Activated CD8-positive, alpha-beta T cell treated with anti-CD3 and anti-CD28 coated beads, Interleukin-2, amount 10 ng/mL, durations not matched to agents 7 days and 5 days (primary cell): ENCODE results near the gene SLC39A9. TPM values are rescaled to one million over a fixed set of nuclear protein-coding genes. Genes with fewer than 3 reads are reported as not detected.
"Not testable (repeated sequence)": the region's sequence is repeated elsewhere in the genome, so short reads cannot be mapped to it uniquely, and the experiment has no call there.

ENCODE experiments used
- ATAC-seq: fragments of 150-1000 bp; cut with Tn5 transposase; one replicate; pipeline ENCODE4 v1.10.0; 2021; ENCODE audit warnings: moderate library complexity
- CTCF ChIA-PET: fragments of 350-600 bp; sonication (Branson Sonifier 250); formaldehyde crosslinking; loops from one replicate; lab custom pipeline; 2021; ENCODE audit warnings: antibody characterized with exemption; lab: Charles Lee
- POLR2A ChIA-PET: fragments of 350-600 bp; sonication (Branson Sonifier 250); formaldehyde crosslinking; loops from one replicate; lab custom pipeline; 2021; ENCODE audit warnings: antibody characterized with exemption; lab: Charles Lee
- DNase-seq: peaks from one replicate; pipeline ENCODE4 v3.0.0-alpha.2; 2020
- H3K27ac Mint-ChIP-seq: one replicate; pipeline ENCODE4 v1.8.0; 2021; ENCODE audit warnings: mild to moderate bottlenecking, mixed read lengths
- H3K27me3 Mint-ChIP-seq: one replicate; pipeline ENCODE4 v1.8.0; 2021; ENCODE audit warnings: low read depth, mixed read lengths
- H3K36me3 Mint-ChIP-seq: one replicate; pipeline ENCODE4 v1.8.0; 2021; ENCODE audit warnings: low read depth, mixed read lengths
- H3K4me1 Mint-ChIP-seq: one replicate; pipeline ENCODE4 v1.8.0; 2021; ENCODE audit warnings: low read depth, mixed read lengths
- H3K4me3 Mint-ChIP-seq: one replicate; pipeline ENCODE4 v1.8.0; 2021; ENCODE audit warnings: mild to moderate bottlenecking, mixed read lengths
- H3K9me3 Mint-ChIP-seq: one replicate; pipeline ENCODE4 v1.8.0; 2022; ENCODE audit warnings: mixed read lengths; ENCODE audit not compliant: insufficient read depth
- total RNA-seq, 2 experiments: library from RNA; stranded (reverse); gene quantifications; one replicate each; pipeline ENCODE4 v1.2.3, GENCODE V29; 2021

SLC39A9 gene
- total RNA-seq, 2 experiments from 2014 or later, result 44.5 to 46.2 TPM

DNA sequence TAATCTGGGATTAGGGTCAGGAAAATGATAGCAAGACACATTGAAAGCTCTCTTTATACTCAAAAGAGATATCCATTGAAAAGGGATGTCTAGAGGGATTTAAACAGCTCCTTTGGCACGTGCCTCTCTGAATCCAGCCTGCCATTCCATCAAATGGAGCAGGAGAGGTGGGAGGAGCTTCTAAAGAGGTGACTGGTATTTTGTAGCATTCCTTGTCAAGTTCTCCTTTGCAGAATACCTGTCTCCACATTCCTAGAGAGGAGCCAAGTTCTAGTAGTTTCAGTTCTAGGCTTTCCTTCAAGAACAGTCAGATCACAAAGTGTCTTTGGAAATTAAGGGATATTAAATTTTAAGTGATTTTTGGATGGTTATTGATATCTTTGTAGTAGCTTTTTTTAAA lies 60.6 kb downstream of the SLC39A9 start:
- ChIA-PET CTCF (interaction anchor here (0.8 to 3.1 kb wide), 18 partner anchors 9 to 352 kb away, joined by 3 to 65 read pairs (median 4); no protein-coding TSS in a partner anchor), POLR2A (no interaction called here)
- Mint-ChIP-seq H3K36me3 (peaks cover 19% of the 10 kb centered on the region), H3K4me3 (no peak overlapping the region), H3K27ac (no peak overlapping the region), H3K4me1 (no peaks in the 10 kb centered on the region), H3K27me3 (no peaks in the 10 kb centered on the region), H3K9me3 (no peaks in the 10 kb centered on the region)
- DNase-seq, result no peak
- no peak for ATAC-seq

DNA sequence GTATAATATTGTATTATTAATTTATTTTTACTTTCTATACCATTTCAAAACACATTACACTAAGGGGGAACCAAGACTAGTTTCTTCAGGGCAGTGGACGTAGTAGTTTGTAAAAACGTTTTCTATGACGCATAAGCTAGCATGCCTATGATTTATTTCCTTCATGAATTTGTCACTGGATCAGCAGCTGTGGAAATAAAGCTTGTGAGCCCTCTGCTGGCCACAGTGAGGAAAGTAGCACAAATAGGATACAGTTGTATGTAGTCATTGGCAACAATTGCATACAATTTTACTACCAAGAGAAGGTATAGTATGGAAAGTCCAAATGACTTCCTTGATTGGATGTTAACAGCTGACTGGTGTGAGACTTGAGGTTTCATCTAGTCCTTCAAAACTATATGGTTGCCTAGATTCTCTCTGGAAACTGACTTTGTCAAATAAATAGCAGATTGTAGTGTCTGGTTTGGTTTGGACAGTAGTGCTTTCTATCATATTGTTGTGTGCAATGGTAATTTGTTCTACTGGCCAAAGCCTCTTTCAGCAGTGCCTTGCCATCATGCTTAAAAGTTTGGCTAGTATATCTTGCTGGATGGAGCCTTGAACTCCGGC lies 61.7 kb downstream of the SLC39A9 start:
- H3K4me1 Mint-ChIP-seq, result no peaks in the 10 kb centered on the region
- H3K27ac Mint-ChIP-seq, result no peak overlapping the region
- peak; percentile 85 for ATAC-seq
- no peaks in the 10 kb centered on the region for H3K27me3 Mint-ChIP-seq
- peak; percentile 71 for DNase-seq
- CTCF ChIA-PET, result interaction anchor here (0.7 to 3.1 kb wide), 25 partner anchors 10 to 353 kb away, joined by 3 to 65 read pairs (median 4); no protein-coding TSS in a partner anchor
- H3K4me3 Mint-ChIP-seq, result no peak overlapping the region
- no peaks in the 10 kb centered on the region for H3K9me3 Mint-ChIP-seq
- POLR2A ChIA-PET, result no interaction called here
- H3K36me3 Mint-ChIP-seq, result peaks cover 19% of the 10 kb centered on the region

DNA sequence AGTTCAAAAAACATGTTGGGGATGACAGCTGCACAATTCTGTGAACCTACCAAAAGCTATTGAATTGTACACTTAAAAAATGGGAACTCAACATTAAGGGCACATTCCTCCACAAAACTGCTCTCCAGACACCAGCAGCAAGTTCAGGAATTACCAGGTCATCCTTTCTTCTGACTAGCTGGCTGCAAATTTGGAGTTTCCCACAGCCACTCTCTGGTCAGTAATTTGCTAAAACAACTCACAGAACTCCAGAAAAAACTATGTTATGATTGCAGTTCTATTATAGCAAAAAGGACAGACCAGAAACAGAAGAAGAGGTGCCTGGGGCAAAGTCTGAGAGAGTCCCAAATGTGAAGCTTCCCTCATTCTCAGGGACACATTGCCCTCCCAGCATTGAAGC lies 65.9 kb downstream of the SLC39A9 start:
- ChIA-PET POLR2A (interaction anchor here (0.7 kb wide), 1 partner anchor 231 kb away, joined by 3 read pairs; no protein-coding TSS in a partner anchor), CTCF (interaction anchor here (1.2 to 3.6 kb wide), 3 partner anchors 11 to 222 kb away, joined by 3 to 23 read pairs (median 4); no protein-coding TSS in a partner anchor)
- ATAC-seq, result no peak
- Mint-ChIP-seq H3K36me3 (no peaks in the 10 kb centered on the region), H3K27me3 (no peaks in the 10 kb centered on the region), H3K4me3 (no peak overlapping the region), H3K27ac (no peak overlapping the region), H3K4me1 (no peaks in the 10 kb centered on the region), H3K9me3 (no peaks in the 10 kb centered on the region)
- no peak for DNase-seq

DNA sequence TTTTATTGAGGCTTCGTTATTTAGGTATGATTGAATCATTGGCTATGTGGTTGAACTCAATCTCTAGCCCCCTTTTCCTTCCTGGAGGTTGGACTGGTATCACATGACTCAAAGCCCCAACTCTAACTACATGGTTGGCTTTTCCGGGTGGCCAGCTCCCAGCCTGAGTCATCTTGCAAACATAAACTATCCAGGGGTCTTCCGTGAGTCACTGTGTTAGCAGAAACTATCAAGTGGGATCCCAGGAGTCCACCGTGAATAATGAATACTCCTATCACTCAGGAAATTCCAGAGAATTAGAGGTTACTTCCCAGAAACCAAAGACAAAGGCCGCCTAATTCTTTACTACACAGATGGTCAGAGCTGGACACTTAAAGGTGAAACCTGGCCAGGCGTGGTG lies 66.3 kb downstream of the SLC39A9 start:
- Mint-ChIP-seq H3K36me3 (no peaks in the 10 kb centered on the region), H3K27ac (no peak overlapping the region), H3K9me3 (no peaks in the 10 kb centered on the region), H3K27me3 (no peaks in the 10 kb centered on the region), H3K4me3 (no peak overlapping the region), H3K4me1 (no peaks in the 10 kb centered on the region)
- DNase-seq, result no peak
- ATAC-seq, result no peak
- CTCF ChIA-PET, result interaction anchor here (1.2 to 3.6 kb wide), 4 partner anchors 10 to 223 kb away, joined by 3 to 23 read pairs (median 4); no protein-coding TSS in a partner anchor
- POLR2A ChIA-PET, result interaction anchor here (0.7 kb wide), 1 partner anchor 231 kb away, joined by 3 read pairs; no protein-coding TSS in a partner anchor

DNA sequence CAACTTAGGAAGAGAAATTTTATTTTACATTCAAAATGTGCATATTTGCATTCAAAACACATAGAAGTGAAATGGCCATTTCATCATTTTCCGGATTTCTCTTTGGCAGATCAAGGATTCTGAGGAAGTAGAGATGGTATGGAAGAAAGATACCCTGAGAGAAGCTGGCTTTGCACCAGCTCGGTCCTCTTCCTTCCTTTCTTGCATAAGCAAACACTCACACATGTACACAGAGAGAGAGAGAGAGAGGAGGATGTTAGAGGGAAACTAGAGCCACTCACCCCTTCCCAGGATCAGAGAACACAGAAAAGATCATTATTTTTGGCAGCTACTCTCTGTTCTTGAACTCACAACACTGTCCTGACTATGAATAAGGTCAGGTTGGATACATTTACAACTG lies 70.5 kb downstream of the SLC39A9 start:
- no peak overlapping the region for H3K4me3 Mint-ChIP-seq
- ChIA-PET POLR2A (no interaction called here), CTCF (interaction anchor here (0.7 kb wide), 1 partner anchor 13 kb away, joined by 3 read pairs; no protein-coding TSS in a partner anchor)
- peaks cover 3% of the 10 kb centered on the region for H3K4me1 Mint-ChIP-seq
- H3K27me3 Mint-ChIP-seq, result no peaks in the 10 kb centered on the region
- H3K9me3 Mint-ChIP-seq, result no peaks in the 10 kb centered on the region
- ATAC-seq (no peak), DNase-seq (no peak)
- no peaks in the 10 kb centered on the region for H3K36me3 Mint-ChIP-seq
- H3K27ac Mint-ChIP-seq, result no peak overlapping the region

DNA sequence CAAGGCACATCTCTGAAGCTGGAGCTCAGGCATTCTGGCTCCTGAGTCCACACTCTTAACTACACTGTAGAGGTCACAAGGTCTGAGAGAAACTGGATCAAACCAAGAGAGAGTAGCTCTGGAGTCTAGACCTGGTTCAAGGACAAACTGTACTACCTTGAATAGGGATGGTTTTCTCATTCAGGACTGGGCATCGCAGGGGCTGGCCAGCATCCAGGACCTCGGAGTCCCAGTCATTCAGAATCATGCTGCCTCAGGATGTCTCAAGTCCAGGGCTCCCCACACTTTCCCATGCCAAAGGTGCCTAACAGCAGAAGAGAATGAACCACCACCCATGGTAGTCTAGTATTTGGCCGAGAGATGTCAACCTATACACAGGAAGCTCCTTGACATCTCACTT lies 72.9 kb downstream of the SLC39A9 start:
- Mint-ChIP-seq H3K27ac (no peak overlapping the region), H3K27me3 (no peaks in the 10 kb centered on the region), H3K36me3 (no peaks in the 10 kb centered on the region), H3K4me1 (peaks cover 3% of the 10 kb centered on the region), H3K4me3 (no peak overlapping the region), H3K9me3 (no peaks in the 10 kb centered on the region)
- ATAC-seq (no peak), DNase-seq (no peak)
- POLR2A ChIA-PET, result no interaction called here
- CTCF ChIA-PET, result interaction anchor here (0.6 to 1.6 kb wide), 3 partner anchors 11 to 229 kb away, joined by 3 to 6 read pairs (median 3); no protein-coding TSS in a partner anchor

DNA sequence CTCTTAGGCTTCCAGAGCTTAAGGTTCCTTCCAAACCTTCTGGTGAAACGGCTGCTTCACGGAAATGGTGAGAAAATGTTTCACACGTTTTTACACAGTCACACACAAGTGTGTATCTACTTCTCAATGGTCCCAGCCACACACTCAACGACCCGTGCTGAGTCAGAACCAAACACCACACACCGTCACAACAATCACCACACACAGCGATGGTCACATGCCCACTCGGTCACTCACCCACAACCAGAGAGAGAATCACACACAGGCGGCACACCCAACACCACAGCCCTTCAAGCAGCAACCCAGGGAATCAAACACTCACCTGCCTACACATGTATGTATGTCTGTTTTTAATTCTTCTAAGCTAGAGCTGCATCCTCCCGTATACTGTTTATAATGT lies 73.4 kb downstream of the SLC39A9 start:
- ChIA-PET CTCF (interaction anchor here (0.6 to 1.6 kb wide), 3 partner anchors 11 to 230 kb away, joined by 3 to 6 read pairs (median 3); no protein-coding TSS in a partner anchor), POLR2A (no interaction called here)
- Mint-ChIP-seq H3K4me1 (peaks cover 3% of the 10 kb centered on the region), H3K9me3 (no peaks in the 10 kb centered on the region), H3K4me3 (no peak overlapping the region), H3K27me3 (no peaks in the 10 kb centered on the region), H3K36me3 (no peaks in the 10 kb centered on the region), H3K27ac (no peak overlapping the region)
- ATAC-seq (no peak), DNase-seq (no peak)

DNA sequence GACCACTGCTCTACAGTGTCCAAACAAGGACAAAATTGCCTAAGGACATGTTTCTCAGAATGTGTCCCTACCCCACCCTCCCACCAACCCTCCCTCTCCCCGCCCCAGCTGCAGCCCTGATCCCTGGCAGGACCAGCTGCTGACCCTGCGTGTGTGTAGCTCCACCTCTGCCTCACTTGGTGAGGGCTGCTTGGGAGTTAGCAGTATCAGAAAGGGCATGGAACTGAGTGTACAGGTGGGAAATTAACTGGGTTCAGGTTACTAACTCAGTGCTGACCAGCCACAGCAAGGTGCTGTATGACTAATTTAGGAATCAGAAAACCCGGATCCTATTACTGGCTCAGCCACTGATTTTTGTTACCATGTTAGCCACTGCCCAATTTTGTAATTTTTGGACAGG lies 74.8 kb downstream of the SLC39A9 start:
- ChIA-PET CTCF (interaction anchor here (1.0 to 1.2 kb wide), 2 partner anchors 102 to 214 kb away, joined by 3 read pairs; no protein-coding TSS in a partner anchor), POLR2A (no interaction called here)
- Mint-ChIP-seq H3K36me3 (no peaks in the 10 kb centered on the region), H3K4me1 (peaks cover 3% of the 10 kb centered on the region), H3K4me3 (no peak overlapping the region), H3K9me3 (no peaks in the 10 kb centered on the region), H3K27ac (no peak overlapping the region), H3K27me3 (no peaks in the 10 kb centered on the region)
- no peak for ATAC-seq
- no peak for DNase-seq

DNA sequence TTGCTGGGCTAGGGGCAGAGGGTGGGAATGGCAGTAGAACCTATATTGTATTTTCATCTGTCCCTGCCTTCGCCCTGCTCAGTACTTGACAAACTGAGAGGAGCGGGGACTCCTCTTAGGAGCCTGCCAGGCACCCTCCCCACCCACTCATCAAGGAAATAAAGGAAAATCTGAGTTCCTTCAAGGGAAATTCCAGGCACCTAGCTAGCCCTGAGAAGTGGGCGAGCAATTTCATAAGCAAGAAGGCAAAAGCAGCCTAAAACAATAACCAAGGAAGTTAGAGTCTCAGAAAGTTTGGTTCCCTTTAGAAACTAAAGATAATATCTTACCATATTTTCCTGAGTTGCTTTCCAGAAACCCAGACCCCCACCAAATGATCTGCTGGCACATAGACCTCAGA lies 75.5 kb downstream of the SLC39A9 start:
- Mint-ChIP-seq H3K36me3 (no peaks in the 10 kb centered on the region), H3K4me1 (peaks cover 3% of the 10 kb centered on the region), H3K27ac (no peak overlapping the region), H3K27me3 (no peaks in the 10 kb centered on the region), H3K4me3 (no peak overlapping the region), H3K9me3 (no peaks in the 10 kb centered on the region)
- no peak for DNase-seq
- POLR2A ChIA-PET, result no interaction called here
- CTCF ChIA-PET, result interaction anchor here (1.0 to 2.4 kb wide), 7 partner anchors 12 to 232 kb away, joined by 3 to 14 read pairs (median 3); no protein-coding TSS in a partner anchor
- ATAC-seq, result no peak

DNA sequence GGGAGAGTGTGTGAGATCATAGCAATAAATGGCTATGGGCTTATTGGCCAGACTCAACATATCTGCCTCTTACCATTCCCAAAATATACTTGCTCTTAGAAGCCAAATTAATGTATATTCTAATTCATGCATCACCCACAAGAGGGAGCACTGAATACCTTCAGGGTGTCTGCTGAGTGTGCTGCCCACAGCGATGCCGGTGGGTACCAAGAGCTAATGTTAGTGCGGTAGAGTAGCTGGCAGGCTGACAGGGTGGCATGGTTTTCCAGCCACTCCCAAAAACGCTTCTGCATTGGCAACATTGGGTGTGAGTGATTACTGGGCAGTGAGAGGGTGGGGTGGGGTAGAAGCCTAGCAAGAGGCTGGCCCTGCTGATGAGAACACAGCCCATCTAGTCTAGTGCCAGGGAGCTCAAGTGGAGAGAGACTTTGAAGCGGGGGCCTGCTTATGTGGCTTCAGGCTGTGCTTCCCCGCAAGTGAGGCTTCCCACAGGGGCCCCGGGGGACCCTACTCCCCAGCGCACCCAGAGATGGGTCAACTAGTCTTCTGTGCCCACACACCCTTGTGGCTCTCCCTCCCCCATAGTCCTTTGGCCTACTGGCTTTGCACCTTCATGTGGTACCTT lies 76.8 kb downstream of the SLC39A9 start:
- no peaks in the 10 kb centered on the region for H3K36me3 Mint-ChIP-seq
- H3K4me3 Mint-ChIP-seq, result no peak overlapping the region
- H3K4me1 Mint-ChIP-seq, result peaks cover 3% of the 10 kb centered on the region
- ChIA-PET POLR2A (no interaction called here), CTCF (interaction anchor here (0.6 to 2.4 kb wide), 10 partner anchors 9 to 232 kb away, joined by 3 to 14 read pairs (median 4); partner anchors contain the start of gene CCDC177)
- H3K27me3 Mint-ChIP-seq, result no peaks in the 10 kb centered on the region
- no peak overlapping the region for H3K27ac Mint-ChIP-seq
- DNase-seq, result peak; percentile 24
- peak; percentile 49 for ATAC-seq
- no peaks in the 10 kb centered on the region for H3K9me3 Mint-ChIP-seq

DNA sequence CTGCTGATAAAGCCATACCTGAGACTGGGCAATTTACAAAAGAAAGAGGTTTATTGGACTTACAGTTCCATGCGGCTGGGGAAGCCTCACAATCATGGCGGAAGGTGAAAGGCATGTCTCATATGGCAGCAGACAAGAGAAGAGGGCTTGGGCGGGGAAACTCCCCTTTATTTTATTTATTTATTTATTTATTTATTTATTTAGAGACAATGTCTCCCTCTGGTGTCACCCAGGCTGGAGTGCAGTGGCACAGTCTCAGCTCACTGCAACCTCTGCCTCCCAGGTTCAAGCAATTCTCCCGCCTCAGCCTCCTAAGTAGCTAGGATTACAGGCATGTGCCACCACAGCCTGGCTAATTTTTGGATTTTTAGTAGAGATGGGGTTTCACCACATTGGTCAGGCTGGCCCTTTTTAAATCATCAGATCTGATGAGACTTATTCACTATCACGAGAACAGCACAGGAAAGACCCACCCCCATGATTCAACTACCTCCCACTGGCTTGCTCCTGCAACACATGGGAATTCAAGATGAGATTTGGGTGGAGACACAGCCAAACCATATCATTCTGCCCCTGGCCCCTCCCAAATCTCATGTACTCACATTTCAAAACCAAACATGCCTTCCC lies 78.4 kb downstream of the SLC39A9 start:
- H3K4me1 Mint-ChIP-seq, POLR2A ChIA-PET, CTCF ChIA-PET, ATAC-seq, H3K36me3 Mint-ChIP-seq, DNase-seq, H3K27me3 Mint-ChIP-seq, H3K9me3 Mint-ChIP-seq, H3K27ac Mint-ChIP-seq, H3K4me3 Mint-ChIP-seq: not testable (repeated sequence)
